GM18951 (cell line): ENCODE data around the gene PWWP2B.

ENCODE experiments used
- POLR2A ChIP-seq: IDR thresholded peaks from 4 replicates; pipeline ENCODE4 v1.6.1; 2011; ENCODE audit warnings: mild to moderate bottlenecking; ENCODE audit not compliant: insufficient read length, insufficient read depth; ENCODE audit errors: extremely low read depth
- in situ Hi-C: fragments of 300-500 bp; cut with MboI; formaldehyde crosslinking; loops from one replicate; pipeline ENCODE4 v1.12.0; 2022; ENCODE audit warnings: low sequenced_read_pairs, mixed read lengths, inconsistent platforms; ENCODE audit not compliant: unreplicated experiment

Gene PWWP2B

GRCh38 chr10:132461103-132461682 lies 64.2 kb downstream of the PWWP2B start:
- in situ Hi-C loops = no loop called here
- no peak for TF ChIP-seq POLR2A

GRCh38 chr10:132461683-132462231 lies 64.8 kb downstream of the PWWP2B start:
- TF ChIP-seq POLR2A = no peak
- in situ Hi-C loops = no loop called here

- in situ Hi-C loops = no loop called here
- no peak for TF ChIP-seq POLR2A
Observed at GRCh38 chr10:132462463-132463332, 65.7 kb downstream of the PWWP2B start.

- in situ Hi-C loops = no loop called here
- TF ChIP-seq POLR2A = no peak
Observed at GRCh38 chr10:132463333-132464255, 66.6 kb downstream of the PWWP2B start.

DNA sequence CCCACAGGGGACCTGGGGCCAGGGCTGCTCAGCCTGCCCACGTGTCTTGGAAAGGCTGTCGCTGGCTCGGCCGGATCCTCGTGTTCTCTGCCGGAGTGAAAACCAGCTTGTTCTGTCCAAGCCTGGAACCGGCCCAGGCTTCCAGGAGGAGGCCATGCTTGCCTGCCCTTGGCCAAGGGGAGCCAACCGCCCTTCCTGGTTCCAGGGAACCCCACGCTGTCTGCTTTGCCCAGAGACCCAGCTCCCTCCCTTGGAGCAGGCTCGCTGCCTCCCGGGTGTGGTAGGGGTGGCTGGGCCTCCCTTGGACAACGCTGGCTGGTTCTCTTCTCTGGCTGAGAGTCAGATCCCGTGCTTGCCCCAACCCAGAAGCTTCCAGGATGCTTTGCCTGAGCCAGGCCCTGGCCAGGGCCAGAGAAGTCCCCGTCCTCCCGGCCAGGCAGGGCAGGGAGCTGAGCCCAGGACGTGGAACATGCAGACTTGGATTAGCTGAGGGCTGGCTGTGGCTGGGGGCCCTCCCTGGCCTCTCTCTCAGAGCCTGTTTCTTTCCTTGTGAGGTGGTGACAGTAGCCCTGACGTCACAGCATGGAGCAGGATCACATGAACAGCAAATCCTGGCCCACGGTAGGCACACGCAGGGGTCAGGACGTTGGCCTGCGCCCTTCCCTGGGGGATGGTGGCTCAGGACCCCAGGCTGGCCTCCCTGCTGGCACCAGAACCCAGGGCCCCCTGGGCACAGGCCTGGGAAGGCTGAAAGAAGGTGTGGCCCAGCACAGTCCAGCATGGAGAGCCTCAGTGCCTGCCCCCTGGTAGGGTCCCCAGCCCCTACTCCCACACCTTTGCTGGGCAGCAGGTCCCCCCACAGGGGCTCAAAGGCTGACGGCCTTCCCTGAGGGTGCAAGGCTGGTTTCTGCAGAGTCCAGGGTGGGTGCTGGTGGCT lies 67.5 kb downstream of the PWWP2B start:
- TF ChIP-seq POLR2A = no peak
- in situ Hi-C loops = no loop called here

DNA sequence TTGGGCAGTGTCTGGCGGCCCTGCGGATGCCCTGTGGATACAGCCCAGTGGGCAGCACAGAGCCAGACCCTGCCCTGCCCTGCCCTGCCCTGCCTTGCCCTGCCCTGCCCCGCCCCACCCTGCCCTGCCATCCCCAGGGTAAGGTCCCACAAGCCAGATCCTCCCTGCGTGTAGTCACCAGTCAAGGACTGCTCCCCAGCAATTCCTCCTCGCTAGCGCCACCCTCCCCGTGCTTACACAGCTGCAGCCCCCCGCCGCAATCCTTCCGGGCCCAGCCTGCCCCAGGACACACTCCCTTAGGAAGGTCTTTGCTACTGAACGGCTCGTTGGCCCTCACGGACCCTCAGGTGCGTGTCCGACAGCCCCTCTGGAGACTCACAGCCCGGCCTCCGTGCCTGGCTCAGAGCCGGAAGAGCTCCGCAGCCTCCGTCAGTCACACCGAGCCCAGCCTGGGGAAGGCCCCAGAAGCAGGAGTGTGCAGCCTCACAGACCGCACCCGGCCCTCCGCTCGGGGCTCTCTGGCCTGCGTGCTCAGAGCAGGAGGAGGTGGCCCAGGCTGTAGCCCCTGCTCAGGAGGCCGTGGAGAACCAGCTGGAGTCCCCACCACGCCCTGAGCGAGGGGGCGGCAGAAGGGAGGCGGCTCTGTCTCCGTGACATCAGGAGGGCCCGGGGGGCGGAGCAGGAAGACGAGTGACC lies 68.3 kb downstream of the PWWP2B start:
- in situ Hi-C loops = no loop called here
- no peak for TF ChIP-seq POLR2A

DNA sequence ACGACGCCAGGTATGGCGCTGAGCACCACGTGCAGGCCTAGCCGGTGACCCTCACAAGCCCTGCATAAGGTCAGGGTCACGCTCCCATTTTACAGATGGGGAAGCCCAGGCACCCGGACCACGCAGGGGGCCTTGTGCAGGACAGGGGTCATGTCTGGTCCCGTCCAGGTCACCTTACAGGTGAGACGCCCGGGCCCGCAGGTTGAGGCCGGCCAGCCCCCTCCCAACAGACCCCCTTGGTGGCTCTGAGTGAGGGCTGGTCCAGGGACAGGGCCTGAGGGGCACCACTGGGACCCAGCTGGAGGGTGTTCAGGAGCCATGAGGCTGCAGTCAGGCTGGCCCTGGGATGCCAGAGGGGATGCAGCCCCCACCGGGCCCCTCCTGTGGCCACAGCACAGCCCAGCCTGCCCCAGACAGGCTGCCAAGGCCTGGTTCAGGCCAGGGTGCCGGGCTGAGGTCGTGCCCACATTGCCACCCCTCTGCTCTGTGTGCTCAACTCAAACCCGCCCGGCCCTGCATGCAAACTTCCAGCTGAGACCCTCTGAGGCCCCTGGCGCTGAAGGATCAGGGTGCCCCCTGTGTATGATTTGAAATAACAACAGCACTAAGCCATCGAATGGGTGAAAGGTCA lies 69.0 kb downstream of the PWWP2B start:
- in situ Hi-C loops = no loop called here
- no peak for TF ChIP-seq POLR2A

DNA sequence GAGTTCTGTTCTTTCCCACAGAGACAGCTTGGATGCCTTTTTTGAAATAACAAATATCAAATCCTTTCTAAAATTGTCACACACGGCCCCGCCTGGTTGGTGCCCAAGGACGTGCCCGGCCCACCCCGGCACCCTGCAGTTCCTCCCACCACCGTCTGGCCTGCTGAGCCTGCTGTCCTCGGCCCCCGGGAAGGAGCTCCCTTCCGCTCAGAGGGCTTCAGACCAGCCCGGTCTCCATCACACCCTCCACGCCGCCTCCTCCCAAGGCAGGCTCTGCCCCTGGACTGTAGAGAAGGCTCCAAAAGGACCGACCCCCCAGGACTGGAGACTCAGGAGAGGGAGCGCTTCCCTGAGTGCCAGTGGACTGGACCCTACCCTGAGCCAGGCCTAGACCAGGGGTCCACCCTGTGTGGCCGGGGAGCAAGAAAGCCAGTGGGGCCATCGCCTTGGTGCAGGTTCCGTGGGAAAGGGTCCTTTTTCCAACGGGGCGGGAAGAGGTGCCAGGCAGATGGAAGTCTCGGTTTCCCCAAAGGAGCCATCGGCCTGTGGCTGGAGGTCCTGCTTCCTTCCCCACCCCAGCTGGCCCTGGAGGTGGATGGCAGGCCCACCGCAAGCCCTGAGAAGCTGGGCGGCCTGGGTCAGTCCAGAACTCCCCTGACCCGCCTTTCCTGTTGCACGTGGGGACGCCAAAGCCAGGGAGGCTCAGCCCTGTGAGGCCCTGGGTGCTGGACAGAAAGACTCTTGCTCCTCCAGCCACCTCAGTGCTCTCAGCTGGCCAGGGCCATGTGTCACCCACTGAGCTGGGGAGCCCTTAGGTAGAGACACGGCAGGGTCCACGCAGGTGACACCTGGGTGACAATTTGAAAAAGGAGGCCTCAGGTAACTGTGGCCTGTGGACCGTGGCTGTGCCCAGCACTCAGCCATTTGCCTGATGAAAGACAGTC lies 69.8 kb downstream of the PWWP2B start:
- TF ChIP-seq POLR2A = no peak

More for the DNA sequence above, 69.8 kb downstream of the PWWP2B start:
- in situ Hi-C loops = no loop called here
